ENCODE measurements around the gene CNKSR3. TPM values are rescaled to one million over a fixed set of nuclear protein-coding genes. Genes with fewer than 3 reads are reported as not detected.

The CNKSR3 gene
- total and polyA plus RNA-seq, 2 of the 8 experiments (the other 6 are each of a cell fraction or from before 2014, with no cell fraction given), result 1.2 to 6.2 TPM

- Histone ChIP-seq H3K79me1 (ENCODE audit: low read depth, low read length) (0 out of 2 replicates have a peak, but pooled peaks cover 2% of the 10 kb centered on the region), H2AK5ac (ENCODE audit: low read depth, low read length) (no peak overlapping the region), H2BK5ac (ENCODE audit: low read depth, low read length) (no peak overlapping the region), H2AFZ (ENCODE audit: low read length) (no peak overlapping the region), H3K18ac (ENCODE audit: extremely low read depth, low read length) (no peak overlapping the region), H3K9me3 (ENCODE audit: insufficient read depth in 2 of 2, low read depth in 1 of 2, low read length in 1 of 2) (no peaks in the 10 kb centered on the region; a peak in 1 of 4 replicates), H4K20me1 (replicated peaks in 1 of 2; ENCODE audit: control insufficient read depth in 1 of 2, insufficient read depth in 2 of 2, low read length in 2 of 2) (peaks cover 4 to 17% of the 10 kb centered on the region in 2 experiments), H2BK20ac (ENCODE audit: low read length) (no peak overlapping the region), H3K56ac (replicated peaks; ENCODE audit: insufficient read length, low read depth, low read length) (no peak overlapping the region), H2BK120ac (replicated peaks; ENCODE audit: low read depth, low read length) (no peak overlapping the region), H4K5ac (ENCODE audit: insufficient read length, low read depth, low read length) (no peak overlapping the region), H2BK15ac (ENCODE audit: low read length) (no peak overlapping the region), H2BK12ac (ENCODE audit: low read depth, low read length) (no peak overlapping the region), H3K36me3 (ENCODE audit: control insufficient read depth in 2 of 4, insufficient read depth in 4 of 4, low read length in 3 of 4) (peaks cover 0 to 4% (median 0%) of the 10 kb centered on the region in 4 experiments; a peak in 1 of 8 replicates), H3K4me3 (ENCODE audit: extremely low read depth in 1 of 4, insufficient read depth in 2 of 4, low read depth in 3 of 4, low read length in 4 of 4) (no peak overlapping the region), H3K27ac (ENCODE audit: low read depth, low read length) (no peak overlapping the region), H3K9ac (replicated peaks in 1 of 4; ENCODE audit: extremely low read depth in 1 of 4, low read depth in 3 of 4, low read length in 3 of 4) (no peak overlapping the region), H3K4me2 (ENCODE audit: insufficient read depth in 1 of 2, low read depth in 2 of 2, low read length in 2 of 2) (no peak overlapping the region), H3K27me3 (replicated peaks in 1 of 4; ENCODE audit: control insufficient read depth in 3 of 4, extremely low read depth in 1 of 4, insufficient read depth in 3 of 4, low read length in 3 of 4) (peaks cover 8 to 28% (median 22%) of the 10 kb centered on the region in 4 experiments), H4K8ac (ENCODE audit: extremely low read depth, insufficient read depth, low read length) (no peak overlapping the region), H3K14ac (ENCODE audit: insufficient read length) (no peak overlapping the region), H3K23me2 (ENCODE audit: low read depth, low read length) (no peaks in the 10 kb centered on the region), H3K23ac (ENCODE audit: insufficient read length) (no peak overlapping the region), H4K91ac (replicated peaks; ENCODE audit: insufficient read length, low read length) (no peak overlapping the region), H3K79me2 (ENCODE audit: control insufficient read depth in 1 of 2, insufficient read depth in 2 of 2, low read length in 2 of 2) (peaks cover 0 to 7% of the 10 kb centered on the region in 2 experiments; a peak in 1 of 4 replicates), H3K4me1 (replicated peaks in 1 of 4; ENCODE audit: control insufficient read depth in 3 of 4, insufficient read depth in 4 of 4, low read length in 3 of 4) (peaks cover 0 to 5% (median 2%) of the 10 kb centered on the region in 4 experiments; a peak in 2 of 7 replicates), H3K4ac (replicated peaks; ENCODE audit: insufficient read length, low read depth, low read length) (no peak overlapping the region)
- 77% methylated on average over 9 of the region's 9 CpGs; no CpG with 5 or more reads in 1 of the 2 experiments for WGBS, 2 experiments (ENCODE audit: extremely low coverage in 1 of 2, insufficient coverage in 1 of 2, insufficient read length in 1 of 2, insufficient replicate concordance in 2 of 2, low coverage in 1 of 2, low lambda C conversion rate in 2 of 2, missing lambda C conversion rate in 1 of 2)
- FAIRE-seq, result no peak
- CTCF ChIA-PET (ENCODE audit: partially characterized antibody), result interaction anchor here (0.6 to 4.8 kb wide), 46 partner anchors 8 to 1696 kb away, joined by 3 to 45 read pairs (median 4); partner anchors contain the start of gene CNKSR3
- TF ChIP-seq CTCF (IDR thresholded peaks at IDR 0.05; ENCODE audit: control extremely low read depth in 1 of 3, insufficient read depth in 1 of 3, low read depth in 1 of 3, low read length in 3 of 3), result peak in 2 of 3 experiments; percentile 71; a peak in 3 of 4 replicates
- no peak for TF ChIP-seq TCF12 (IDR thresholded peaks at IDR 0.05; ENCODE audit: low read depth, low read length)
- peak; percentile 59 to 71 for TF ChIP-seq RAD21 (IDR thresholded peaks at IDR 0.05 in 1 of 2, conservative IDR thresholded peaks at IDR 0.05 in 1 of 2; ENCODE audit: low read depth in 2 of 2, low read length in 2 of 2)
- no peak for TF ChIP-seq JUN (IDR thresholded peaks at IDR 0.05; ENCODE audit: low read depth, low read length)
- DNase-seq (ENCODE audit: low read depth in 1 of 2, low spot score in 2 of 2), result no peak
- POLR2A ChIA-PET (ENCODE audit: partially characterized antibody), result interaction anchor here (0.8 to 3.1 kb wide), 2 partner anchors 9 to 18 kb away, joined by 3 to 12 read pairs; partner anchors contain the start of gene CNKSR3
These were observed 9.5 kb downstream of the CNKSR3 start for GRCh38 chr6:154500769-154501577.
